HG03280 (cell line): ENCODE results near the gene PSEN1.
A peak's percentile ranks its signal among the peaks of the same experiment; 100 is the strongest.

Experiments used
- ATAC-seq: cut with Tn5 transposase; IDR thresholded peaks from one replicate; pipeline ENCODE4 v1.9.1; 2021; ENCODE audit warnings: mild to moderate bottlenecking, moderate library complexity; ENCODE audit not compliant: unreplicated experiment

PSEN1 gene

DNA sequence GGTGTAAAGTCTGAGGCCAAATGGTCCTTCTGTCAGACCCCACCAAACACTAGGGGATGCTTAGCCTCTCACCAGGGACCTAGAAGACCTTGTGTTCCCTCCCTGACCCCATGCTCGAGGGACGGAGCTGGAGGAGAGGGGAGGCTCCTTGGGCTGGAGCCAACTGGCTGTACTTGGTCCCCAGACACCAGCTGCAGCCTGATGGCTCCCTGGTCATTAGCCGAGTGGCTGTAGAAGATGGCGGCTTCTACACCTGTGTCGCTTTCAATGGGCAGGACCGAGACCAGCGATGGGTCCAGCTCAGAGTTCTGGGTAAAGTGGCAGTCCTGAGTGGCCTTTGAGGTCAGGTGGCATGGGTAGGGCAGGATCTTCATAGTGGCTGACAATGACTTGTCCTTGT is 130.0 kb downstream of the PSEN1 start:
- ATAC-seq, result no peak

GRCh38 chr14:73267474-73267873 is 131.2 kb downstream of the PSEN1 start:
- ATAC-seq, result no peak

DNA sequence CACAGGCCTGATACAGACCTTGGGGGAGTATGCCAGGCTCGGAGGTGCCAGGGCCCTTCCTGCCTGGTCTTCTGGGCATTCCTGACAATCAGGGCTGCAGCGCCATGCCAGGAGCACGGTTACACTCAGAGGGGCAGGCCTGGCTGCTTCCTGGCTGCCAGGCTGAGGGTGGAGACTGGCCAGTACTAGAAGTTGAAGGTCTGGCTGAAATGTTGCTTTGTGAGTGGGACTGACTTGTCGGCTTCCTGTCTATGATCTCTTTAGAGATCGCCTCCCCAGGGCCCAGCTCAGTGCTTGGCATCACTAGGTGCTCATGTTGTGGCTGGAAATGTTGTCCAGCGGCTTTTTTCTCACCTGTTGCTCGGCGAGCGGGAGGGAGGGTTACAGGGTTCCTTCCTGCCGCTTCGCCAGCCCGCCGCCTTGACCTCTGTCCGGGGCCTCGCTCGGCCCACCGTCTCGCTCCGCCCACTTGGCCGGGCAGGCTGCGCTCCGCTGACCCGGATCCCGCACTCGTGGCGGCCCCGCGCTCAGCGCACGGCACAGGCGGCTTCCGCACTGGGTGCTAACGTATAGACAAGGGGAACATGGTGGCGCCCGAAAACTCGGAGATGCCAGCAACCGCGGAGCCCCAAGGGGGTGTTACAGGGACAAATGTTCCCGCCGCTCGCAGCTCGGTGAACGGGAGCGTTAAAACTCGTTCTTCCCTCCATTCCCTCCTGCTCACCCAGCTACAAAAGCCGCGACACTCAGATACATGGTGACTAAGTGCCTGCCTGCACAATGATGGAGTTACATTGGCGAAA is 133.6 kb downstream of the PSEN1 start:
- ATAC-seq, result peak; percentile 57

GRCh38 chr14:73272393-73272792 is 136.1 kb downstream of the PSEN1 start:
- ATAC-seq, result no peak
